Measurements from ENCODE around the gene TMC5.

TMC5 gene

GRCh38 chr16:19527161-19527560, 109.5 kb downstream of the TMC5 start:
- peaks cover 7% of the 10 kb centered on the region for H3F3A ChIP-seq (ENCODE audit: control insufficient read depth, insufficient read depth)
- no peaks in the 10 kb centered on the region for H3K9me3 ChIP-seq (ENCODE audit: control insufficient read depth, insufficient read depth, low read length)
- no peak overlapping the region for H3K4me2 ChIP-seq (ENCODE audit: low read length)
- no peak overlapping the region for H3K27ac ChIP-seq (ENCODE audit: low read depth, low read length)
- H4K20me1 ChIP-seq (ENCODE audit: control insufficient read depth, insufficient read depth, low read depth, low read length): no peaks in the 10 kb centered on the region
- H3K27me3 ChIP-seq (ENCODE audit: control insufficient read depth, low read length): no peaks in the 10 kb centered on the region
- H3K79me2 ChIP-seq (ENCODE audit: control insufficient read depth, low read length): peaks cover 44% of the 10 kb centered on the region
- H3K4me1 ChIP-seq (ENCODE audit: control insufficient read depth, low read length): peaks cover 33% of the 10 kb centered on the region
- TF ChIP-seq EZH2phosphoT487 (IDR thresholded peaks at IDR 0.05; ENCODE audit: borderline replicate concordance, low read length) (no peak), CTCF (IDR thresholded peaks at IDR 0.05; ENCODE audit: low read depth, low read length, poor library complexity, severe bottlenecking) (no peak)
- peaks cover 48% of the 10 kb centered on the region for H3K36me3 ChIP-seq (ENCODE audit: control insufficient read depth, low read length)
- no peaks in the 10 kb centered on the region for H3K9me2 ChIP-seq (replicated peaks; ENCODE audit: control insufficient read depth, low read length)
- H3K4me3 ChIP-seq (ENCODE audit: low read length): no peak overlapping the region

GRCh38 chr16:19528666-19529065, 111.0 kb downstream of the TMC5 start:
- Histone ChIP-seq H4K20me1 (ENCODE audit: control insufficient read depth, insufficient read depth, low read depth, low read length) (no peaks in the 10 kb centered on the region), H3K9me2 (replicated peaks; ENCODE audit: control insufficient read depth, low read length) (no peaks in the 10 kb centered on the region), H3K36me3 (ENCODE audit: control insufficient read depth, low read length) (peaks cover 63% of the 10 kb centered on the region), H3K9me3 (ENCODE audit: control insufficient read depth, insufficient read depth, low read length) (no peaks in the 10 kb centered on the region), H3K4me3 (ENCODE audit: low read length) (no peak overlapping the region), H3K27me3 (ENCODE audit: control insufficient read depth, low read length) (no peaks in the 10 kb centered on the region), H3K27ac (ENCODE audit: low read depth, low read length) (no peak overlapping the region), H3K4me1 (ENCODE audit: control insufficient read depth, low read length) (peaks cover 20% of the 10 kb centered on the region), H3K4me2 (ENCODE audit: low read length) (no peak overlapping the region), H3K79me2 (ENCODE audit: control insufficient read depth, low read length) (peaks cover 44% of the 10 kb centered on the region), H3F3A (ENCODE audit: control insufficient read depth, insufficient read depth) (no peaks in the 10 kb centered on the region; the same call in 1 of the 2 replicates)
- TF ChIP-seq CTCF (IDR thresholded peaks at IDR 0.05; ENCODE audit: low read depth, low read length, poor library complexity, severe bottlenecking) (no peak), EZH2phosphoT487 (IDR thresholded peaks at IDR 0.05; ENCODE audit: borderline replicate concordance, low read length) (no peak)

GRCh38 chr16:19532601-19533000, 114.9 kb downstream of the TMC5 start:
- H3F3A ChIP-seq (ENCODE audit: control insufficient read depth, insufficient read depth): no peaks in the 10 kb centered on the region; the same call in 1 of the 2 replicates
- H3K36me3 ChIP-seq (ENCODE audit: control insufficient read depth, low read length): peaks cover 83% of the 10 kb centered on the region
- H4K20me1 ChIP-seq (ENCODE audit: control insufficient read depth, insufficient read depth, low read depth, low read length): no peaks in the 10 kb centered on the region
- TF ChIP-seq CTCF (IDR thresholded peaks at IDR 0.05; ENCODE audit: low read depth, low read length, poor library complexity, severe bottlenecking): no peak
- TF ChIP-seq EZH2phosphoT487 (IDR thresholded peaks at IDR 0.05; ENCODE audit: borderline replicate concordance, low read length): no peak
- no peak overlapping the region for H3K27ac ChIP-seq (ENCODE audit: low read depth, low read length)
- no peak overlapping the region for H3K4me3 ChIP-seq (ENCODE audit: low read length)
- no peaks in the 10 kb centered on the region for H3K4me1 ChIP-seq (ENCODE audit: control insufficient read depth, low read length)
- H3K9me2 ChIP-seq (replicated peaks; ENCODE audit: control insufficient read depth, low read length): no peaks in the 10 kb centered on the region
- no peaks in the 10 kb centered on the region for H3K27me3 ChIP-seq (ENCODE audit: control insufficient read depth, low read length)
- H3K9me3 ChIP-seq (ENCODE audit: control insufficient read depth, insufficient read depth, low read length): no peaks in the 10 kb centered on the region
- H3K79me2 ChIP-seq (ENCODE audit: control insufficient read depth, low read length): peaks cover 9% of the 10 kb centered on the region
- H3K4me2 ChIP-seq (ENCODE audit: low read length): no peak overlapping the region

All from DOHH2 (cell line).